Measurements from ENCODE around the gene ATP2C2.

Gene ATP2C2

DNA sequence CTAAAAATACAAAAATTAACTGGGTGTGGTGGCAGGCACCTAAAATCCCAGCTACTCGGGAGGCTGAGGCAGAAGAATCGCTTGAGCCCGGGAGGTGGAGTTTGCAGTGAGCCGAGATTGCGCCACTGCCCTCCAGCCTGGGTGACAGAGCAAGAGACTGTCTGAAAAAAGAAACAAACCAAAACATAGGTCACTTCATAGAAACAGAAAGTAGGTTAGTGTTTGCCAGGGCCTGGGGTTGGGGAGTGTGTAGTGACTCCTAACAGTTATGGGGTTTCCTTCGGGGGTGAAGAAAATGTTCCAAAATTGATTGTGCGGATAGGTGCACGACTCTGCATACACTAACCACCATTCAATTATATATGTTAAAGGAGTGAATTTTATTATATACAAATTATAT, 59.2 kb downstream of the ATP2C2 start:
- TF ChIP-seq NFRKB (IDR thresholded peaks at IDR 0.05) = no peak
- no peak for TF ChIP-seq SP1 (IDR thresholded peaks at IDR 0.05)
- no peak for TF ChIP-seq ARNT (IDR thresholded peaks at IDR 0.05)
- TF ChIP-seq, protein P1, sequence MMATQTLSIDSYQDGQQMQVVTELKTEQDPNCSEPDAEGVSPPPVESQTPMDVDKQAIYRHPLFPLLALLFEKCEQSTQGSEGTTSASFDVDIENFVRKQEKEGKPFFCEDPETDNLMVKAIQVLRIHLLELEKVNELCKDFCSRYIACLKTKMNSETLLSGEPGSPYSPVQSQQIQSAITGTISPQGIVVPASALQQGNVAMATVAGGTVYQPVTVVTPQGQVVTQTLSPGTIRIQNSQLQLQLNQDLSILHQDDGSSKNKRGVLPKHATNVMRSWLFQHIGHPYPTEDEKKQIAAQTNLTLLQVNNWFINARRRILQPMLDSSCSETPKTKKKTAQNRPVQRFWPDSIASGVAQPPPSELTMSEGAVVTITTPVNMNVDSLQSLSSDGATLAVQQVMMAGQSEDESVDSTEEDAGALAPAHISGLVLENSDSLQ (IDR thresholded peaks at IDR 0.05) = no peak
- no peak for TF ChIP-seq ELF4 (IDR thresholded peaks at IDR 0.05)
- TF ChIP-seq ZNF384 (IDR thresholded peaks at IDR 0.05) = no peak
- TF ChIP-seq FOXA1 (IDR thresholded peaks at IDR 0.05) = no peak
- no peak for TF ChIP-seq FOXM1 (IDR thresholded peaks at IDR 0.05; ENCODE audit: borderline replicate concordance)
- no peak for TF ChIP-seq LEF1 (IDR thresholded peaks at IDR 0.05; ENCODE audit: borderline replicate concordance)
- TF ChIP-seq HDGF (IDR thresholded peaks at IDR 0.05; ENCODE audit: borderline replicate concordance) = no peak
- TF ChIP-seq L3MBTL2 (conservative IDR thresholded peaks at IDR 0.05) = no peak
- TF ChIP-seq CTBP1 (IDR thresholded peaks at IDR 0.05; ENCODE audit: borderline replicate concordance) = no peak
- no peak for TF ChIP-seq SUZ12 (IDR thresholded peaks at IDR 0.05)
- TF ChIP-seq TARDBP (IDR thresholded peaks at IDR 0.05) = no peak
- ChIA-PET POLR2A (no interaction called here), CTCF (no interaction called here)
- no peak for DNase-seq (ENCODE audit: extremely low spot score)

DNA sequence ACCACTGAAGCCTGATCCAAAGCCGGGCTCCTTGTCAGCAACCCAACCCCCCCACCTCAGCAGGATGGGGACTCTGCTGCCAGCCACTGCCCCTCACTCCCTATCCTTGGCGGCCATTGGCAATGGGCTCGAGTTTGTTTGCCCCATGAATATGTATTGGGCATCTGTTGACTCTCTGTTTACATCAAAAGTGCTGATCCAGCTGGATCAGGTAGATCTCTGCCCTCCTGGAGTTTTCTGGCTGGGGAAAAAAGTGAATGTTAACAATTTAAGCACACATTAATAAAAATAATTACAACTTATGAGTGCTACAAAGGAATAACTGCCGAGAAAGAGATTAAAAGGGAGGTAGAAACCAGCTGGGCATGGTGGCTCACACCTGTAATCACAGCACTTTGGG, 62.5 kb downstream of the ATP2C2 start:
- DNase-seq (ENCODE audit: extremely low spot score) = no peak
- ChIA-PET POLR2A (no interaction called here), CTCF (no interaction called here)
- TF ChIP-seq ARNT (IDR thresholded peaks at IDR 0.05) (no peak), ELF4 (IDR thresholded peaks at IDR 0.05) (no peak), TARDBP (IDR thresholded peaks at IDR 0.05) (no peak)

DNA sequence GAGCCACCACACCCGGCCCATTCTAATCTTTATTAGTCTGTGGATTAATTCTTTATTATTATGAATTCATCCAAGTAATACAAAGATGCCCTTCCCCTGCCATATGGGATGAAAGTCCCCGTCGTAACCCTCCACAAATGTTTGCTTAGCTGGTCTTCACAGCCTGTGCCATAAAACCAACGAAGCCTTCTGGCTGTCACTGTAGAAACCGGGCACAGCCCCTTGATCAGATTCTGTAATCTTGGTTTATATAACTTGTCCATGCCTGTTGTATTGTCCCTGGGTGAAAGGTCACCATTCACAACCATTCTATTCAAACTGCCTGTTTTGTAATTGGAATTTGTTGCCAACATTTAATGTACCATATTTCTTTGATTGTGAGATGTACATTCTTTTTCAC, 66.5 kb downstream of the ATP2C2 start:
- TF ChIP-seq TARDBP (IDR thresholded peaks at IDR 0.05) (no peak), ARNT (IDR thresholded peaks at IDR 0.05) (no peak), LEF1 (IDR thresholded peaks at IDR 0.05; ENCODE audit: borderline replicate concordance) (no peak), FOXK2 (IDR thresholded peaks at IDR 0.05) (no peak), HDGF (IDR thresholded peaks at IDR 0.05; ENCODE audit: borderline replicate concordance) (no peak), NFRKB (IDR thresholded peaks at IDR 0.05) (no peak), ZNF384 (IDR thresholded peaks at IDR 0.05) (no peak), L3MBTL2 (conservative IDR thresholded peaks at IDR 0.05) (no peak), CTBP1 (IDR thresholded peaks at IDR 0.05; ENCODE audit: borderline replicate concordance) (no peak), SP1 (IDR thresholded peaks at IDR 0.05) (no peak), SUZ12 (IDR thresholded peaks at IDR 0.05) (no peak), FOXA1 (IDR thresholded peaks at IDR 0.05) (no peak), ELF4 (IDR thresholded peaks at IDR 0.05) (no peak), FOXM1 (IDR thresholded peaks at IDR 0.05; ENCODE audit: borderline replicate concordance) (no peak), BHLHE40 (IDR thresholded peaks at IDR 0.05; ENCODE audit: borderline replicate concordance) (no peak)
- TF ChIP-seq, protein P1 (IDR thresholded peaks at IDR 0.05) = no peak
- no peak for DNase-seq (ENCODE audit: extremely low spot score)
- CTCF ChIA-PET = no interaction called here
- POLR2A ChIA-PET = no interaction called here

DNA sequence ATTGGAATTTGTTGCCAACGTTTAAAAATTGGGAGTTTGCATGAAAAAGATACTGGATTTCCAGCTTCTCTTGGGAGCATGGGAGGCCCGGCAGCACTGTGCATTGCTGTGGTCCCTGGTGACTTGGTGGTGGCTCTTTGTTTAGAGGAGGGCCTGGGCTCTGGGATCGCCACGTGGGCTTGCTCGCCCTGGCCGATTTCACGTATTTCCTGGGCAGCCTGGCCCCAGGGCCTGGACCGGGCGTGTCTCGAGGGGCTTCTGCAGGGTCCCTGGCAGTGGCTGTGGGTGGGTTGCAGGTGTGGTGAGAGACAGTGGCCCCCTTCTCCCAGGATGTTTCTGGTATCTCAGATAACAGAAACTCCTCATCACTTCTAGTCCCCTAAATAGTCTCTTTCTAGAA, 67.9 kb downstream of the ATP2C2 start:
- CTCF ChIA-PET = no interaction called here
- DNase-seq (ENCODE audit: extremely low spot score) = no peak
- no peak for TF ChIP-seq FOXM1 (IDR thresholded peaks at IDR 0.05; ENCODE audit: borderline replicate concordance)
- TF ChIP-seq FOXA1 (IDR thresholded peaks at IDR 0.05) = no peak
- no peak for TF ChIP-seq L3MBTL2 (conservative IDR thresholded peaks at IDR 0.05)
- no peak for TF ChIP-seq SUZ12 (IDR thresholded peaks at IDR 0.05)
- TF ChIP-seq ARNT (IDR thresholded peaks at IDR 0.05) = no peak
- TF ChIP-seq FOXK2 (IDR thresholded peaks at IDR 0.05) = no peak
- no peak for TF ChIP-seq CTBP1 (IDR thresholded peaks at IDR 0.05; ENCODE audit: borderline replicate concordance)
- TF ChIP-seq, protein P1 (IDR thresholded peaks at IDR 0.05) = no peak
- TF ChIP-seq TARDBP (IDR thresholded peaks at IDR 0.05) = no peak
- TF ChIP-seq BHLHE40 (IDR thresholded peaks at IDR 0.05; ENCODE audit: borderline replicate concordance) = no peak
- TF ChIP-seq NFRKB (IDR thresholded peaks at IDR 0.05) = no peak
- TF ChIP-seq HDGF (IDR thresholded peaks at IDR 0.05; ENCODE audit: borderline replicate concordance) = no peak
- TF ChIP-seq LEF1 (IDR thresholded peaks at IDR 0.05; ENCODE audit: borderline replicate concordance) = no peak
- TF ChIP-seq SP1 (IDR thresholded peaks at IDR 0.05) = no peak
- TF ChIP-seq ZNF384 (IDR thresholded peaks at IDR 0.05) = no peak
- TF ChIP-seq ELF4 (IDR thresholded peaks at IDR 0.05) = no peak
- POLR2A ChIA-PET = no interaction called here

DNA sequence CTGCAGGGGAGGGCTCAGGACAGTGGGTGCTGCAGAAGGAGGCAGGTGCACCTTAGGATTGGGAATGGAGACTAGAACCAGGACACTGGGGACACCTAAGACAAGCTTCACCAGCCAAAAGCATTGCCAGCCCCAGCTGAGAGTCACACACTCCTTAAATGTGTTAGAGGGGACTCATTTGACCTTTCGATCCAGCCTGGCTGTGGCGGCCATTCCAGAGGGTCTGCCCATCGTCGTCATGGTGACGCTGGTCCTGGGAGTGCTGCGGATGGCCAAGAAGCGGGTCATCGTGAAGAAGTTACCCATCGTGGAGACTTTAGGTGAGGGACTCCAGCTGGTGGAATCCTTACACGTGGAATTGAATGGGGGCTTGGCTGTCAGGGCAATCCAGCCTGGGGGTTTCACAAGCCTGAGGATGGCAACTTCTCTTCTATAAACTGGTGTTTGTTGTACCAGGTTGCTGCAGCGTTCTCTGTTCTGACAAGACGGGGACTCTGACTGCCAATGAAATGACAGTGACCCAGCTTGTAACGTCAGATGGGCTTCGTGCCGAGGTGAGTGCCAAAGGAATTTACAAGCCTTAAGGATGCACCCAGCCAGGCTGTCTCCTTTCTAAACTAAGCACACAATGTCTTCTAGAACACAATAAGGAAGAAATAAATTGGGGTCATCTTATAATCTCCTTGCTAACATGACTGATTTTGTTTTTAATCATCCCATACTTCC, 70.8 kb downstream of the ATP2C2 start:
- ChIA-PET CTCF (no interaction called here), POLR2A (interaction anchor here (0.6 kb wide), 1 partner anchor 307 kb away, joined by 3 read pairs; no protein-coding TSS in a partner anchor)
- no peak for DNase-seq (ENCODE audit: extremely low spot score)
- TF ChIP-seq CTBP1 (IDR thresholded peaks at IDR 0.05; ENCODE audit: borderline replicate concordance) = no peak

DNA sequence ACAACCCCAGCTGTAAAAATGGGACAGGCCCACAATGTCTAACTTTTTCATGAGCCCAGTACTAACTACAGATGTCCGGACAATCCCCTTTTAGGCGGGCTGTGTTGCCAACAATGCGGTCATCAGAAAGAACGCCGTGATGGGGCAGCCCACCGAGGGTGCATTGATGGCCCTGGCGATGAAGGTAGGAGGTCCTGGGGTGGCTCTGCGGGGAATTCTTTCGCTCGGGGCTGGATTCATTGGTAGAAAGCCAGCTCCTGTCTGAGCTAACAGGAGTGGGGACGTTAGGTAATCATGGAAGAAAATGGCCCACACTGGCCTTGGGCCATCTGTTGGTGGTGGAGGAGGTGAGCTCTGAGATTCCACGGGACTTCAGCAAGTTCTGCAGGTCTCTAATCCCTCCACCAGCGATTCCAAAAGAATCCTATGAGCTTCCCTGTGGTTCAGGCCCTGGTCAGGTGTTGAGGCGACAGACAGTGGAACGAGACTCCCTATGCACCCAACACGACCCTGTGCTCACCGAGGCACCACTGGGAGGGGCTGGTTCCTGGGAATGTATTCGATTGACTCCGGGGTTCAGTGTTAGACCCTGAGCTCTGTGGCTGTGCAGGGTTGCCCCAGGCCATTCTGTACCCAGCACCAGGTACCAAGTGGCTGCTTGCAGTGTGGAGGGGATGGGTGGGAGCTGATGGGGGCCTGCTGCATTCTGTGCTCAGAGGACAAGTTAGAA, 74.2 kb downstream of the ATP2C2 start:
- POLR2A ChIA-PET = no interaction called here
- TF ChIP-seq FOXM1 (IDR thresholded peaks at IDR 0.05; ENCODE audit: borderline replicate concordance) (no peak), ZNF384 (IDR thresholded peaks at IDR 0.05) (no peak), CTBP1 (IDR thresholded peaks at IDR 0.05; ENCODE audit: borderline replicate concordance) (no peak), FOXK2 (IDR thresholded peaks at IDR 0.05) (no peak), BHLHE40 (IDR thresholded peaks at IDR 0.05; ENCODE audit: borderline replicate concordance) (no peak), SUZ12 (IDR thresholded peaks at IDR 0.05) (no peak), SP1 (IDR thresholded peaks at IDR 0.05) (no peak), L3MBTL2 (conservative IDR thresholded peaks at IDR 0.05) (no peak), HDGF (IDR thresholded peaks at IDR 0.05; ENCODE audit: borderline replicate concordance) (no peak), TARDBP (IDR thresholded peaks at IDR 0.05) (no peak), ELF4 (IDR thresholded peaks at IDR 0.05) (no peak)
- TF ChIP-seq, protein P1 (IDR thresholded peaks at IDR 0.05) = no peak
- no peak for DNase-seq (ENCODE audit: extremely low spot score)
- CTCF ChIA-PET = interaction anchor here (0.8 to 1.1 kb wide), 2 partner anchors 135 to 315 kb away, joined by 3 read pairs; no protein-coding TSS in a partner anchor
